ENCODE measurements around the gene CRTC3.
"Not testable (repeated sequence)": the region's sequence is repeated elsewhere in the genome, so short reads cannot be mapped to it uniquely, and the experiment has no call there.

The CRTC3 gene

DNA sequence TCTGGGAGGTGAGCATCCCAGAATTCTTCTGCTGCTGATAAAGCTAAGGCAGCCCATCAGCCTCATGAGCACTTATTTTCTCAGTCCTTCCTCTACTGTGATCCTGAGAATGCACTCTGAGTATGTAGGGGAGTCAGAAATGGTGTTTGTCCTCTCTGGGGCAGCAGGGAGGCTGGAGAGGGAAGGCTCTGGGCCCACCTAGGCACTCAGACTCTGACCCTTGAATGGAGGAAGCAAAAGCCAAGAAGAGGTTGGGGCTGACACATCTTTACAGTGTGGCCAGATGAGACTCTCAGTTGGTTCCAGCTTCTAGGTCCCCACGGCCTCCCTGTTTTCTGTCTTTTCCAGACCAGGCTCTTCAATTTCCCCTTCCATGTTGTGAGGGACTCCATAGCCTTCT, 151.3 kb downstream of the CRTC3 start:
- DNase-seq, result no peak

DNA sequence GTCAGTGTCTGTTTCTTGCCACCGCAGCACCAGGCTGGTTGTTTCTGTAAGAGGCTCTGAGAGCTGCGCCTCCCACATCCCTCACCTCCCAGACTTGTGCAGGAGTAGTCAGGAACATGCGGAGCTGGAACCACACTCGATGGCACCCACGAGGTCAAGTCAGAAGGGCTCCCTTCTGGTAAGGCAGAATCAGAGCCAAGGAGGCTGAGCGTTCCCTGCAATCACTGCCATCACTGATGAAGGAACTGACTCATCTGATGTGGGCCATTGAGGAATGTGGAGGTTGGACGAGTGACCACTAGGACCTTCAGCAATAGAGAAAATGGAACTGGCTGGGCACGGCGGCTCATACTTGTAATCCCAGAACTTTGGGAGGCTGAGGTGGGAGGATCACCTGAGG, 151.8 kb downstream of the CRTC3 start:
- DNase-seq, result peak; percentile 12

DNA sequence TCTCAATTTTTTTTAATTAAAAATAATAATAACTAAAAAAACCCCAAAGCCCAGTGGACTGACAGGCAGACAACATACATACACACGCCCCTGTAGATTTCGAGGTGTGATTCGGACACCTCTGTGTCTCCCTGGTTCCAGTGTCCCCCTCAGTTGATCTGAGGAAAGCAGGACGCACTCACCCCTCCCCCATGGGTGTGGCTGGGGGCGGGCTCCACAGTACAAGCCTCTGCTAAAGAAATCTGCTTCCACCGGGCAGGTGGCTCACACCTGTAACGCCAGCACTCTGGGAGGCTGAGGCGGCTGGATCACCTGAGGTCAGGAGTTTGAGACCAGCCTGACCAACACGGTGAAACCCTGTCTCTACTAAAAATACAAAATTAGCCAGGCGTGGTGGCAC, 153.6 kb downstream of the CRTC3 start:
- DNase-seq, result no peak

DNA sequence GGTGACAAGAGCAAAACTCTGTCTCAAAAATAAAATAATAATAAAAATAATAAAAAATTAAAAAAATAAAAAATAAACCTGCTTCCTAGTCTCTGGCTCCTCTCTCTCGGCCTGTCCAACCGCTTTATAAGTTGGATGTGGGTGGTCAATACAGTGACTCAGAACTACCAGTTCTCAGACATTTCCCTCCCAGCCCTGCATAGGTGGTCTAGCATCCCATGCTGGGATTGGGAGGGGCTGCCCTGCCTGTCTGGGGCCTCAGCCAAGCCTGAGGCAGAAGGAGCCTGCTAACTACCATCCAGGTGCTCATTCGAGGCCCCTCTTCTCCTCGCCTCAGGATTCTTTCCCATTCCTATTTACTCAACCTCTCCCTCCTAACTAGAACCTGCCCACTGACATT, 154.2 kb downstream of the CRTC3 start:
- DNase-seq, result no peak

DNA sequence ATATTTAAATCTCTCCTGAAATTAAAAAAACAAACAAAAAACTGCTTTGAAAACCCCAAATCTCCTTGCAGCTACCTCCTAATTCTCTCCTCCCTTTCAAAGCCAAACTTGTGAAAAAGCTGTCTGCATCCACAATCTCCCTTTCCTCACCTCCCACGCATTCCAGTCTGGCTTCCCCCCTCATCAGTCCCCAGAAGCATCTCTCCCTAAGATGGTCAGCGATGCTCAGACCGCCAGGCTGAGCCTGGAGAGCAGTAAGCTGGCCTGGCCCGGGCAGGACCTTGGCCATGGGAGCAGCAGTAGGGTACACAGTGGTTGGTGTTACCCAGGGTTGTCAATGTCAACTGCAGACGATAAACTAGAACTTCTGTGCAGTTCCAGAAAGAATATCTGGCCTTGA, 154.6 kb downstream of the CRTC3 start:
- no peak for DNase-seq

DNA sequence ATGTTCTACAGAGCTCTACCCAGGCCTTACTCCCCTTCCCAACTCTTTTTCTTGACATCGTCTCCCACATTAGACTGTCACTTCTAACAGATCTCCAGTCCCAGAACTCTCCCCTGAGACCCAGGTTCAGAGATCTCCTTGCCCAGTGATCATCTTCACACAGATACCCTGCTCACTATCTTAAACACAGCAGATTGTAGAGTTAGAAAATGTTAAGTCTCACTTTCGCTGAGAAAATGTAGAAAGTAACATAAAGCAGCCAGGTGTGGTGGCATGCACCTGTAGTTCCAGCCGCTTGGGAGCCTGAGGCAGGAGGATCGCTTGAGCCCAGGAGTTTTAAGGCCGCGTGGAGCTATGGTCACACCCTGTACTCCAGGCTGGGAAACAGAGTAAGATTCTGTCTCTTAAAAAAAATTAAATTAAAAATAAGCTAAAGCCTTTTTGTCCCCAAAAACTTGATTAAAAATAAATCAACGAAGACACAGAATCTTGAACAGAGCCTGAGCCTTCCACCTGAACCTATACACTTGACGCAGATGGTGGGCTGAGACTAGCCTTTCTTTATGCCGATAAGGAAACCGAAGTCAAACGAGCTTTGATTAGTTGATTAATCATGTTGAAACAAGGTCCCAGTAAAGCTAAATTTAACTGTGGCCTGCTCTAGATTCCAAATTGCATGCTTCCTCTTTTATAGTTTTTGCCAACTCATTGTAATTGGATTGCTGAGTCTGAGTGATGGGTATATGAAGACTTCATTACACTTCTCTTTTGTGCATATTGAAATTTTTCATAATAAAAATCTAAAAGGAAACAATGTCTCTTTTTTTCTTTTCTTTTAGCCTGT, 156.1 kb downstream of the CRTC3 start:
- DNase-seq, result no peak

DNA sequence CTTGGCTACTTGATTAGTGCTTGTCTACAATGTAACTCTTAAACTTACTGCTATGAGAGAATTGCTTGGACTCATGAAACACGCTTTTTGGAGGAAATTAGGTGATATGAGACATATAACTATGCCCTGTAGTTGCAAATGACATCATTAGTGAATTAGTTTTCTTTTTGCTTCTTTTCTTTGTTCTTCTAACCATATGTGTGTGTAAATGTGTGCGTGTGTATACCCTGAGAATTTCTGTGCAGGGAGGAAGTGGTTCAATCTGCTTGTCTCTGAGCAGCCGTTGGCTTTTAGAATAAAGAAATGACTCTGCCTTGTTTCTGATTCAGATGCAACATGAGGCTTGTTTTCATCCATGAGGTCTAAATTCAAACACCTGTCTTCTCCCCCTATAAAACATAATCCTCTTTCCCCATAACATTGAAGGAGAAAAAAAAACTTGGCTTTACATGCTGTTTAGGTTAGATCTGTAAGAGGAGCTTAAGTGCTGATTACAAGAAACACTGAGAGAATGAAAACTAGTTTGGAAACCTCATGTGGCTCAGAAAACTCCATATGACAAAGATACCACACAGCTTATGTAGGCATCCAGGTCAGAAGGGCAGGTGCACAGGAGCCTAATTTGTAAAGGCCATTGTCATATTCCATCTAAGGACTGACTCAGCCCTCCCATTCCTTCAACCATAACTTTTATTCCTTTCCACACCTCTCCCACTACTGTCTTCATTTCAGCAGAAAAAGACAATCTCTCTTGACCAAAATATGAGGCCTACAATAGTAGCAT, 156.9 kb downstream of the CRTC3 start:
- DNase-seq, result no peak

DNA sequence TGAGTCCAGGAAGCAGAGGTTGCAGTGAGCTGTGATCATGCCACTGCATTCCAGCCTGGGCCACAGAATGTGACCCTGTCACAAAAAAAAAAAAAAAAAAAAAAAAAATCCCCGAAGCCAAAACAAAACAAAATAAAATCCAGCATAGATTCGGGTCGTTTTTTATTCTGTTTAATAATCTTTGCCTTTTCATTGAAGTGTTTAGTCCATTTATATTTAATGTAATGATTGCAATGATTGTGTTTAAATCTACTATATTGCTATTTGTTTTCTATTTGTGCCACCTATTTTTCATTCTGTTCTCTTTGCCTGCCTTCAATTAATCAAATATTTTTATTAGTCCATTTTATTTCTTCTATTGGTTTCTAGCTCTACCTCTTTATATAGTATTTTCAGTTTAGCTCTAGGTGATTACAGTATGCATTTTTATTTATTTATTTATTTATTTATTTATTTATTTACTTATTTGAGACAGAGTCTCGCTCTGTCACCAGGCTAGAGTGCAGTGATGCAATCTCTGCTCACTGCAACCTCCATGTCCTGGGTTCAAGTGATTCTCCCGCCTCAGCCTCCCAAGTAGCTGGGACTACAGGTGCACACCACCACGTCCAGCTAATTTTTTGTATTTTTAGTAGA, 159.7 kb downstream of the CRTC3 start:
- not testable (repeated sequence) for DNase-seq

DNA sequence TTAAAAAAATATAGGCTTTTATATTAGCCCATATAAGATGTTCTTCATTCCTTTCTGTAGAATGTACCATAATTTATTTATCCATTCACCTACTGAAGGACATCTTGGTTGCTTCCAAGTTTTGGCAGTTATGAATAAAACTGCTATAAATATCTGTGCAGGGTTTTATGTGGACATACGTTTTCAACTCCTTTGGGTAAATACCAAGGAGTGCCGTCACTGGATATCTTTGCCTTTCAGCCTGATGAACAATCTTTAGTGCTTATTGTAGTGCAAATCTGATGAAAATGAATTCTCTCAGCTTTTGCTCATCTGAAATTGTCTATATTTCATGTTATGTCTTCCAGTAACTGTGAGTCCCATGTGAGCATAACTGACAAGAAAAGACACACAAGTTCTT, 160.9 kb downstream of the CRTC3 start:
- no peak for DNase-seq

DNA sequence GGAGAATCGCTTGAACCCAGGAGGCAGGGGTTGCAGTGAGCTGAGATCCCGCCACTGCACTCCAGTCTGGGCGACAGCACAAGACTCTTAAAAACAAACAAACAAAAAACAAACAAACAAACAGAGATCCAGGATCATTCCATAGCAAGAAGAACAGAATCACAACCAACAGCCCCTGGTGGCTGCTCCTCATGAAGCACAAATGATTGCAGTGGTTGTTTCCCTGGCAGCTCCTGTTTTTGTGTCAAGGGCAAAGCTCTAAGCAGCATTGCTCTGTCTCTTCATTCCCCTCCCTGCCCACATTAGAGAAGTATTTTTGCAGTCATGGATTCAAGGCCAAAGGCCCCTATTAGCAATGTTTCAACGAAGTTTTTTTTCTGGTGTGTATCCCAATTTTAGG, 161.6 kb downstream of the CRTC3 start:
- DNase-seq, result no peak

DNA sequence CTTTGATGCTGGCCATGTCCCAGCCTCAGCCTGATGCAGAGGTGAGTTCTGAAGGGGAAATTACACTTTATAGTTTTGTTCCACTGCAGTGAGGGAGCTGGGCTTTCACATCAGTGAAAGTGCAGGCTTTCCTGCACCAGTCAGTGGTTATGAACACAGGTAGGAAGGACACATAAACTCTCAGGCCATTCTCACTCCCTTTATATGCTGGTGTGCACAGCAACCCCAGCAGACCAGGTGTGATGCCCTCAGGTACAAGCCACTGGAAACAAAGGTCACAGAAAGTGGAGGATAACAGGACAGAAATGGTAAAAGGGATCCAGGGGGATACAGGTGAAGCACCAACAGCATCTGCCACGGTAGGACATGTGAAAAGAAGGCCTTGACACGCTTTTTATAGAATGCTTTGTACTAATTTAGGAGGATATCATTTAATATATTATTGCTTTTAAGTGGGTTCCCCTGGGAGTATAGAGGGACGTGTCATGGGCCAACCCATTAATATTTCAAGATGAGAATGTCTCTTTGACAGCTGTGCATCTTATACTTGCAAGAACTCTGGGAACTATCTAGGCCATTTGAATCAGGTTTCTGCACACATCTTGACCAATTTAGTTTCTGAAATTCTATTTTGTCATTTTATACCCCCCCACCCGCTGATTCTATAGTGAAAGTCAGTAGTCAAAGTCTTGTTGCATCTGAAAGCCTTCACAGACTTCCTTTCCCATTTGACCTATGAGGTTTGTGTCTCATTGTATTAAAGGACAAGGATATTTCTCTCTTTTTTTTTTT, 162.5 kb downstream of the CRTC3 start:
- no peak for DNase-seq
